NCI-H1417 treated with DMSO at 0.1 percent for 48 hours (cell line): ENCODE data around the gene CCR6.
"Not testable (repeated sequence)": the region's sequence is repeated elsewhere in the genome, so short reads cannot be mapped to it uniquely, and the experiment has no call there.

Experiments used
- DNase-seq: peaks from one replicate; lab custom pipeline; 2025; lab: John Stamatoyannopoulos, UW

Gene CCR6

GRCh38 chr6:167122827-167123657 lies at the start of gene CCR6:
CCR6 (plus strand) TSS chr6:167123096; CDS start chr6:167136135, 13,039 bp downstream.
- no peak for DNase-seq

- no peak for DNase-seq
These were observed 49.1 kb upstream of the CCR6 start for GRCh38 chr6:167073679-167074274.

GRCh38 chr6:167077241-167077932 lies 45.5 kb upstream of the CCR6 start:
- no peak for DNase-seq

GRCh38 chr6:167078745-167079144 lies 44.2 kb upstream of the CCR6 start:
- DNase-seq, result no peak

- DNase-seq, result no peak
These were observed 43.0 kb upstream of the CCR6 start for GRCh38 chr6:167079853-167080297.

GRCh38 chr6:167087857-167088354 lies 35.0 kb upstream of the CCR6 start:
- DNase-seq, result no peak

- DNase-seq, result not testable (repeated sequence)
These were observed 34.2 kb upstream of the CCR6 start for GRCh38 chr6:167088741-167089140.

GRCh38 chr6:167089243-167090142 lies 33.4 kb upstream of the CCR6 start:
- no peak for DNase-seq

- no peak for DNase-seq
These were observed 32.7 kb upstream of the CCR6 start for GRCh38 chr6:167090171-167090570.

- DNase-seq, result no peak
These were observed 31.7 kb upstream of the CCR6 start for GRCh38 chr6:167091026-167091804.

- DNase-seq, result no peak
These were observed 31.1 kb upstream of the CCR6 start for GRCh38 chr6:167091805-167092107.

GRCh38 chr6:167092672-167093339 lies 30.1 kb upstream of the CCR6 start:
- DNase-seq, result no peak

GRCh38 chr6:167093406-167093921 lies 29.4 kb upstream of the CCR6 start:
- DNase-seq, result no peak

GRCh38 chr6:167093922-167094432 lies 28.9 kb upstream of the CCR6 start:
- no peak for DNase-seq

GRCh38 chr6:167094436-167094819 lies 28.5 kb upstream of the CCR6 start:
- DNase-seq, result no peak

- DNase-seq, result no peak
These were observed 27.9 kb upstream of the CCR6 start for GRCh38 chr6:167094820-167095637.

GRCh38 chr6:167095888-167096287 lies 27.0 kb upstream of the CCR6 start:
- no peak for DNase-seq

GRCh38 chr6:167096991-167097390 lies 25.9 kb upstream of the CCR6 start:
- DNase-seq, result no peak

GRCh38 chr6:167097770-167098169 lies 25.1 kb upstream of the CCR6 start:
- no peak for DNase-seq
